CD14-positive monocyte (primary cell): Measurements from ENCODE around the gene VGLL3. TPM values are rescaled to one million over a fixed set of nuclear protein-coding genes. Genes with fewer than 3 reads are reported as not detected.

Experiments used
- DNase-seq, 3 donors: peaks; one replicate each; pipeline ENCODE4 v3.0.0-alpha.2; 2011 to 2022
- H2AFZ ChIP-seq: 2 replicates; pipeline ENCODE4 v1.6.0; 2012; ENCODE audit warnings: mild to moderate bottlenecking, low read depth, low read length, inconsistent platforms; ENCODE audit not compliant: insufficient read depth, poor library complexity, severe bottlenecking
- H3K27ac ChIP-seq, 2 donors: 1 replicate in 1 of 2; 2 replicates in 1 of 2; pipeline ENCODE4 v1.5.1; 2012 to 2013; ENCODE audit warnings: low read length in 2 of 2, control low read depth in 1 of 2, inconsistent platforms in 1 of 2, low read depth in 1 of 2, mild to moderate bottlenecking in 1 of 2
- H3K27me3 ChIP-seq, 2 donors: one replicate each; pipeline versions ENCODE4 v1.6.0 to v1.6.1; 2011 to 2013; ENCODE audit warnings: low read length in 2 of 2; ENCODE audit not compliant: control insufficient read depth in 2 of 2, insufficient read depth in 2 of 2
- H3K36me3 ChIP-seq, 2 donors: replicated peaks in 1 of 2; 1 replicate in 1 of 2; 2 replicates in 1 of 2; pipeline versions ENCODE4 v1.5.1 to v1.6.1; 2012 to 2013; ENCODE audit warnings: low read length in 2 of 2, control low read depth in 1 of 2, inconsistent platforms in 1 of 2, mild to moderate bottlenecking in 1 of 2; ENCODE audit not compliant: insufficient read depth in 2 of 2, control insufficient read depth in 1 of 2
- H3K4me1 ChIP-seq, 2 donors: 1 replicate in 1 of 2; 2 replicates in 1 of 2; pipeline versions ENCODE4 v1.5.1 to v1.6.1; 2012 to 2013; ENCODE audit warnings: low read length in 2 of 2, control low read depth in 1 of 2, inconsistent platforms in 1 of 2, mild to moderate bottlenecking in 1 of 2, moderate library complexity in 1 of 2; ENCODE audit not compliant: insufficient read depth in 2 of 2, control insufficient read depth in 1 of 2
- H3K4me2 ChIP-seq: replicated peaks from 2 replicates; pipeline ENCODE3; 2012; ENCODE audit warnings: low read length, moderate library complexity, mild to moderate bottlenecking; ENCODE audit not compliant: poor library complexity, severe bottlenecking; ENCODE audit errors: extremely low read depth
- H3K4me3 ChIP-seq, 3 experiments: fragments of 200-600 bp in 1 of 3; sonication (generic) in 1 of 3; replicated peaks in 1 of 3; 1 replicate in 2 of 3; 2 replicates in 1 of 3; pipeline ENCODE4 v1.5.1; 2011 to 2013; ENCODE audit warnings: low read length in 3 of 3, mild to moderate bottlenecking in 3 of 3, control low read depth in 2 of 3, low read depth in 2 of 3, inconsistent platforms in 1 of 3, moderate library complexity in 1 of 3
- H3K79me2 ChIP-seq: 2 replicates; pipeline ENCODE4 v1.6.0; 2012; ENCODE audit warnings: mild to moderate bottlenecking, control low read depth, inconsistent platforms, low read length, moderate library complexity; ENCODE audit not compliant: insufficient read depth
- H3K9ac ChIP-seq: 2 replicates; pipeline ENCODE4 v1.6.0; 2017; ENCODE audit warnings: low read length, mild to moderate bottlenecking; ENCODE audit not compliant: insufficient read depth, poor library complexity, severe bottlenecking
- H3K9me3 ChIP-seq, 2 donors: replicated peaks in 1 of 2; 1 replicate in 1 of 2; 2 replicates in 1 of 2; pipeline versions ENCODE4 v1.5.1 to v1.6.1; 2012 to 2013; ENCODE audit warnings: low read length in 2 of 2, control low read depth in 1 of 2; ENCODE audit not compliant: control insufficient read depth in 1 of 2, insufficient read depth in 1 of 2
- H4K20me1 ChIP-seq: 2 replicates; pipeline ENCODE4 v1.6.0; 2012; ENCODE audit warnings: mild to moderate bottlenecking, low read length, control low read depth, moderate library complexity; ENCODE audit not compliant: insufficient read depth
- H3K27ac Mint-ChIP-seq, 7 donors: one replicate each; pipeline ENCODE4 v1.8.0; 2020; ENCODE audit warnings: mild to moderate bottlenecking in 7 of 7, mixed read lengths in 7 of 7, moderate library complexity in 6 of 7, inconsistent platforms in 2 of 7
- H3K27me3 Mint-ChIP-seq, 3 donors: one replicate each; pipeline ENCODE4 v1.8.0; 2021 to 2022; ENCODE audit warnings: low read depth in 3 of 3, mild to moderate bottlenecking in 3 of 3, mixed read lengths in 3 of 3, moderate library complexity in 3 of 3, inconsistent platforms in 1 of 3
- H3K36me3 Mint-ChIP-seq, 2 donors: one replicate each; pipeline ENCODE4 v1.8.0; 2020; ENCODE audit warnings: mixed read lengths in 2 of 2, inconsistent platforms in 1 of 2, mild to moderate bottlenecking in 1 of 2
- H3K4me1 Mint-ChIP-seq: one replicate; pipeline ENCODE4 v1.8.0; 2020; ENCODE audit warnings: mild to moderate bottlenecking, mixed read lengths
- H3K4me3 Mint-ChIP-seq, 2 donors: one replicate each; pipeline ENCODE4 v1.8.0; 2020; ENCODE audit warnings: mild to moderate bottlenecking in 2 of 2, mixed read lengths in 2 of 2, moderate library complexity in 1 of 2
- H3K9me3 Mint-ChIP-seq, 7 donors: one replicate each; pipeline ENCODE4 v1.8.0; 2020 to 2022; ENCODE audit warnings: mixed read lengths in 7 of 7, mild to moderate bottlenecking in 6 of 7, moderate library complexity in 6 of 7, inconsistent platforms in 2 of 7
- CTCF ChIP-seq: fragments of 200-600 bp; IDR thresholded peaks from one replicate; pipeline ENCODE4 v1.8.0; 2022; ENCODE audit warnings: antibody characterized with exemption, mild to moderate bottlenecking
- WGBS: methylation state at CpG from one replicate; pipeline ENCODE4 v1.1.5; 2013; ENCODE audit warnings: missing lambda C conversion rate; ENCODE audit not compliant: insufficient coverage; 5-methylcytosine and 5-hydroxymethylcytosine counted together
- intact Hi-C, 2 donors: fragments of 100-400 bp; cut with micrococcal nuclease; formaldehyde crosslinking; loops; one replicate each; pipeline versions ENCODE4 v1.15.0 to v1.15.1; 2023
- polyA plus RNA-seq, 3 donors: library from polyadenylated mRNA; depleted of rRNA in 1 of 3; unstranded in 2 of 3; stranded (reverse) in 1 of 3; fragments of 300-500 nt in 2 of 3; fragments of >200 nt in 1 of 3; fragmentation: Illumina TruSeq in 2 of 3; gene quantifications; 1 replicate in 2 of 3; 2 replicates in 1 of 3; pipeline ENCODE4 v1.2.3, GENCODE V29; 2012 to 2021

The VGLL3 gene
- polyA plus RNA-seq, 3 donors = not detected

GRCh38 chr3:86991840-86992435 is 989 bp upstream of the VGLL3 start:
- no peak for DNase-seq
- Histone ChIP-seq H3K4me1 (peaks cover 0 to 14% of the 10 kb centered on the region in 2 donors), H4K20me1 (no peaks in the 10 kb centered on the region), H3K27me3 (peaks cover 28 to 54% of the 10 kb centered on the region in 2 donors), H3K4me3 (no peak overlapping the region), H3K27ac (no peak overlapping the region), H3K36me3 (no peaks in the 10 kb centered on the region), H3K9me3 (peaks cover 0 to 5% of the 10 kb centered on the region in 2 donors), H3K4me2 (peak overlapping the region; percentile 69), H3K9ac (no peak overlapping the region), H2AFZ (peak overlapping the region; percentile 63), H3K79me2 (no peaks in the 10 kb centered on the region)
- 100% methylated on average over 2 of the region's 8 CpGs for WGBS
- Mint-ChIP-seq H3K4me1 (peaks cover 10% of the 10 kb centered on the region), H3K4me3 (peak overlapping the region in 1 of 2 donors; percentile 87), H3K36me3 (no peaks in the 10 kb centered on the region), H3K27me3 (peaks cover 36 to 52% (median 39%) of the 10 kb centered on the region in 3 donors), H3K9me3 (peaks cover 0 to 6% (median 2%) of the 10 kb centered on the region in 7 donors), H3K27ac (no peak overlapping the region)
- intact Hi-C loops = no loop called here
- TF ChIP-seq CTCF = no peak

- Histone ChIP-seq H3K4me2 (peak overlapping the region; percentile 69), H3K4me3 (peak overlapping the region in 1 of 3 experiments; percentile 58), H3K4me1 (peaks cover 0 to 14% of the 10 kb centered on the region in 2 donors), H4K20me1 (no peaks in the 10 kb centered on the region), H3K27ac (no peak overlapping the region), H3K27me3 (peaks cover 28 to 54% of the 10 kb centered on the region in 2 donors), H3K9me3 (peaks cover 0 to 5% of the 10 kb centered on the region in 2 donors), H3K79me2 (no peaks in the 10 kb centered on the region), H3K9ac (peak overlapping the region; percentile 43), H3K36me3 (no peaks in the 10 kb centered on the region), H2AFZ (peak overlapping the region; percentile 63)
- no peak for TF ChIP-seq CTCF
- intact Hi-C loops = no loop called here
- DNase-seq = no peak
- peak overlapping the region; percentile 37 to 87 for H3K4me3 Mint-ChIP-seq
- WGBS = 0% methylated on average over 2 of the region's 7 CpGs
- H3K9me3 Mint-ChIP-seq = peaks cover 0 to 6% (median 2%) of the 10 kb centered on the region in 7 donors
- no peak overlapping the region for H3K27ac Mint-ChIP-seq
- H3K27me3 Mint-ChIP-seq = peaks cover 36 to 55% (median 39%) of the 10 kb centered on the region in 3 donors
- no peaks in the 10 kb centered on the region for H3K36me3 Mint-ChIP-seq
- peaks cover 10% of the 10 kb centered on the region for H3K4me1 Mint-ChIP-seq
Measured at GRCh38 chr3:86991482-86991815, 500 bp upstream of the VGLL3 start.
